ENCODE results near the gene IQCH.

DNA sequence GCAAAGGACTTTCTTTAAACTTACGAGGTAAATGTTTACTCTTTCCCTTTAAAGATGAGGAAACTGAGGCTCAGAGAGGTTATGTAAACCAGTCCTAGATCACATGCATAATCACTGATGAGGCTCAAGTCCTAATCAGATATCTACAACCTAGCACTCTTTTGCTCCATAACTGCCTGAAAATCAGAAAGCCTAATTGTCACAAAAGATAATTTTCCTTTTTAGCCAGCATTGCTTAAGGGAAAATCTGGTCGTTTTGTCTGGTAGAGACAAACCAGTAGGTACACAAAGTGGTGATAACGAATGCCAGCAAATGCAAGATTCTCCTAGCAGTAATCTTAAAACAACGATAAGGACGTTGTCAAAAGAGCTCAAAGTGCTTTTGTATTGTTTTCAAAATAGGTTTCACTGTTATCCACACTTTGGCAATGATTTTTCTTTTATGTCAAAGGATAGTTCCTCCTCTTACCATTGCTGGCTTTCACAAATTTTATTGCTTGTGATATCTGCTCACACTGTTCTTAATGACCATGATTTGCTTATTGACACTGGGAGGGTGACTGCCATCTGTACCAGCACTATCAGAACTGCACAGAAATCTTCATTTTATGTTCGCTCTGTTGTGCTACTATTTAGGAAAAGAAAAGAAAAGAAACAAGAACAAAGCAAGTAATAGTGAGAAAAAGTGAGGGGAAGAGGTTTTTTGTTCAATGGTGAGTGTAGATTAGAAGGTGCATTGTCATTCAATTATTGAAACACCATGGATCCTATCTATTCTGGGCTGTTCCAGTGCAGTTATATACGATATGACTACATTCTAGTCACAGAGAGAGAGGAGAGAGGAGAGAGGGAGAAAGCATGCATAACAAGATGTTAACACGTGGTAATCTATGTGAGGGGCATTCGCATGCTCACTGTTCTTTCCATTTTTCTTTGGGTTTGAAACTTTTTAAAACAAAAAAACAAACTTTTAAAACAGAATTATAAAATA lies 13.7 kb downstream of the IQCH start:
- TF ChIP-seq MXI1 (IDR thresholded peaks at IDR 0.05; ENCODE audit: borderline replicate concordance, low read depth, low read length) (no peak), SMC3 (IDR thresholded peaks at IDR 0.05; ENCODE audit: low read depth, low read length) (no peak), POLR2A (IDR thresholded peaks at IDR 0.05; ENCODE audit: low read depth, low read length) (no peak), CEBPB (IDR thresholded peaks at IDR 0.05; ENCODE audit: low read depth, low read length) (no peak), RFX5 (IDR thresholded peaks at IDR 0.05; ENCODE audit: low read depth, low read length) (no peak)
- TF ChIP-seq, protein P1, sequence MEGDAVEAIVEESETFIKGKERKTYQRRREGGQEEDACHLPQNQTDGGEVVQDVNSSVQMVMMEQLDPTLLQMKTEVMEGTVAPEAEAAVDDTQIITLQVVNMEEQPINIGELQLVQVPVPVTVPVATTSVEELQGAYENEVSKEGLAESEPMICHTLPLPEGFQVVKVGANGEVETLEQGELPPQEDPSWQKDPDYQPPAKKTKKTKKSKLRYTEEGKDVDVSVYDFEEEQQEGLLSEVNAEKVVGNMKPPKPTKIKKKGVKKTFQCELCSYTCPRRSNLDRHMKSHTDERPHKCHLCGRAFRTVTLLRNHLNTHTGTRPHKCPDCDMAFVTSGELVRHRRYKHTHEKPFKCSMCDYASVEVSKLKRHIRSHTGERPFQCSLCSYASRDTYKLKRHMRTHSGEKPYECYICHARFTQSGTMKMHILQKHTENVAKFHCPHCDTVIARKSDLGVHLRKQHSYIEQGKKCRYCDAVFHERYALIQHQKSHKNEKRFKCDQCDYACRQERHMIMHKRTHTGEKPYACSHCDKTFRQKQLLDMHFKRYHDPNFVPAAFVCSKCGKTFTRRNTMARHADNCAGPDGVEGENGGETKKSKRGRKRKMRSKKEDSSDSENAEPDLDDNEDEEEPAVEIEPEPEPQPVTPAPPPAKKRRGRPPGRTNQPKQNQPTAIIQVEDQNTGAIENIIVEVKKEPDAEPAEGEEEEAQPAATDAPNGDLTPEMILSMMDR (conservative IDR thresholded peaks at IDR 0.05; ENCODE audit: low read depth, low read length) = no peak
- TF ChIP-seq, protein P2, sequence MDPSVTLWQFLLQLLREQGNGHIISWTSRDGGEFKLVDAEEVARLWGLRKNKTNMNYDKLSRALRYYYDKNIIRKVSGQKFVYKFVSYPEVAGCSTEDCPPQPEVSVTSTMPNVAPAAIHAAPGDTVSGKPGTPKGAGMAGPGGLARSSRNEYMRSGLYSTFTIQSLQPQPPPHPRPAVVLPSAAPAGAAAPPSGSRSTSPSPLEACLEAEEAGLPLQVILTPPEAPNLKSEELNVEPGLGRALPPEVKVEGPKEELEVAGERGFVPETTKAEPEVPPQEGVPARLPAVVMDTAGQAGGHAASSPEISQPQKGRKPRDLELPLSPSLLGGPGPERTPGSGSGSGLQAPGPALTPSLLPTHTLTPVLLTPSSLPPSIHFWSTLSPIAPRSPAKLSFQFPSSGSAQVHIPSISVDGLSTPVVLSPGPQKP (IDR thresholded peaks at IDR 0.05; ENCODE audit: borderline replicate concordance, low read depth, low read length) = no peak
- TF ChIP-seq, protein P3, sequence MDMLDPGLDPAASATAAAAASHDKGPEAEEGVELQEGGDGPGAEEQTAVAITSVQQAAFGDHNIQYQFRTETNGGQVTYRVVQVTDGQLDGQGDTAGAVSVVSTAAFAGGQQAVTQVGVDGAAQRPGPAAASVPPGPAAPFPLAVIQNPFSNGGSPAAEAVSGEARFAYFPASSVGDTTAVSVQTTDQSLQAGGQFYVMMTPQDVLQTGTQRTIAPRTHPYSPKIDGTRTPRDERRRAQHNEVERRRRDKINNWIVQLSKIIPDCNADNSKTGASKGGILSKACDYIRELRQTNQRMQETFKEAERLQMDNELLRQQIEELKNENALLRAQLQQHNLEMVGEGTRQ (IDR thresholded peaks at IDR 0.05; ENCODE audit: low read depth, low read length) = no peak
